Measurements from ENCODE around the gene PHACTR2.

- TF ChIP-seq, protein P1, sequence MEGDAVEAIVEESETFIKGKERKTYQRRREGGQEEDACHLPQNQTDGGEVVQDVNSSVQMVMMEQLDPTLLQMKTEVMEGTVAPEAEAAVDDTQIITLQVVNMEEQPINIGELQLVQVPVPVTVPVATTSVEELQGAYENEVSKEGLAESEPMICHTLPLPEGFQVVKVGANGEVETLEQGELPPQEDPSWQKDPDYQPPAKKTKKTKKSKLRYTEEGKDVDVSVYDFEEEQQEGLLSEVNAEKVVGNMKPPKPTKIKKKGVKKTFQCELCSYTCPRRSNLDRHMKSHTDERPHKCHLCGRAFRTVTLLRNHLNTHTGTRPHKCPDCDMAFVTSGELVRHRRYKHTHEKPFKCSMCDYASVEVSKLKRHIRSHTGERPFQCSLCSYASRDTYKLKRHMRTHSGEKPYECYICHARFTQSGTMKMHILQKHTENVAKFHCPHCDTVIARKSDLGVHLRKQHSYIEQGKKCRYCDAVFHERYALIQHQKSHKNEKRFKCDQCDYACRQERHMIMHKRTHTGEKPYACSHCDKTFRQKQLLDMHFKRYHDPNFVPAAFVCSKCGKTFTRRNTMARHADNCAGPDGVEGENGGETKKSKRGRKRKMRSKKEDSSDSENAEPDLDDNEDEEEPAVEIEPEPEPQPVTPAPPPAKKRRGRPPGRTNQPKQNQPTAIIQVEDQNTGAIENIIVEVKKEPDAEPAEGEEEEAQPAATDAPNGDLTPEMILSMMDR (IDR thresholded peaks at IDR 0.05) = no peak
- TF ChIP-seq POLR2A (IDR thresholded peaks at IDR 0.05) (no peak), EP300 (IDR thresholded peaks at IDR 0.05) (no peak)
These were observed 20.6 kb downstream of the PHACTR2 start for GRCh38 chr6:143698329-143698728.

Measured in upper lobe of left lung (tissue), 4 donors.